C4-2B (cell line): ENCODE data around the gene MAGI2.

Experiments
- ZFX ChIP-seq: fragments of 450-650 bp; IDR thresholded peaks from 2 replicates; pipeline ENCODE4 v1.6.1; 2017
- TF ChIP-seq, protein P1 (sequence below): fragments of 450-650 bp; conservative IDR thresholded peaks from 2 replicates; pipeline ENCODE4 v1.5.1; 2017; ENCODE audit warnings: mild to moderate bottlenecking

DNA sequence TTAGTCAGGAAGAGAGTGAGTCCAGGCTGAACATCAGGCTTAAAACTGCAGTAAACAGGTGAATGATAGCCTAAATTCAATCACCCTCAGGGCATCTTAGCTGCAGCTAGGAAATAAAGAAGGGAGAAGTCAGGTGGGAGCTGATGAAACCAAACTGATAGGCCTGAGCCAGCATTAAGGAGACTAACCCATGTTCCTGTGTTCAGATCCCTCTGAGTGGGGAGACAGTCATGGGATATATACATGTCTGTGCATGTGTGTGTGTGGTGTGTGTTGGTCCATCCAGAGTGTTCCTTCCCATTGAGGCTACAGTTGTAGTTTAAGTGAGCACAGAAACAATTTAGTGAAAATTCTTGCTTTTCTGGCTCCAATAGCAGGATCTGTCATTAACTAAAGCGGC, 1174.0 kb downstream of the MAGI2 start:
- TF ChIP-seq, protein P1, sequence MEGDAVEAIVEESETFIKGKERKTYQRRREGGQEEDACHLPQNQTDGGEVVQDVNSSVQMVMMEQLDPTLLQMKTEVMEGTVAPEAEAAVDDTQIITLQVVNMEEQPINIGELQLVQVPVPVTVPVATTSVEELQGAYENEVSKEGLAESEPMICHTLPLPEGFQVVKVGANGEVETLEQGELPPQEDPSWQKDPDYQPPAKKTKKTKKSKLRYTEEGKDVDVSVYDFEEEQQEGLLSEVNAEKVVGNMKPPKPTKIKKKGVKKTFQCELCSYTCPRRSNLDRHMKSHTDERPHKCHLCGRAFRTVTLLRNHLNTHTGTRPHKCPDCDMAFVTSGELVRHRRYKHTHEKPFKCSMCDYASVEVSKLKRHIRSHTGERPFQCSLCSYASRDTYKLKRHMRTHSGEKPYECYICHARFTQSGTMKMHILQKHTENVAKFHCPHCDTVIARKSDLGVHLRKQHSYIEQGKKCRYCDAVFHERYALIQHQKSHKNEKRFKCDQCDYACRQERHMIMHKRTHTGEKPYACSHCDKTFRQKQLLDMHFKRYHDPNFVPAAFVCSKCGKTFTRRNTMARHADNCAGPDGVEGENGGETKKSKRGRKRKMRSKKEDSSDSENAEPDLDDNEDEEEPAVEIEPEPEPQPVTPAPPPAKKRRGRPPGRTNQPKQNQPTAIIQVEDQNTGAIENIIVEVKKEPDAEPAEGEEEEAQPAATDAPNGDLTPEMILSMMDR = no peak
- no peak for TF ChIP-seq ZFX
